Measurements from ENCODE around the gene GRIK1. TPM values are rescaled to one million over a fixed set of nuclear protein-coding genes. Genes with fewer than 3 reads are reported as not detected.

The GRIK1 gene
- total RNA-seq, 1 donor from 2014 or later: not detected

DNA sequence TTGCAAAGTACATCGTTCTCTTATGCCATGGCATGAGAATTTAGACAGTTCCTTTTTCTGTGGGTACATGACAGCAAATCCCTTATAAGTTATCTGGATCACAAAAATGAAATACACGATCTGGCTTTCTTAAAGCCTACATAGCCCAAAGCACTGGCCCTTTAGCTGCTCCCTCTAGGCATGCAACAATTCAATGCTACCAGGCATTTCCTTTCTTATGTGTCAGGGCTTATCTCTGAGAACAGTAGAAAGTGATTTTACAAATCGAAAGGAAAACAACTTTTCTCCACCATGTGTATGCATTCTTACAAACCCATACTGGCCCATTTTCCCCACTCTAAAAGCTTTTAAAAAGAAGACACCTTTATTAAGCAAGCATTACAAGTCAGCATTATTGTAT lies 139.7 kb downstream of the GRIK1 start:
- intact Hi-C loops (cut with micrococcal nuclease): no loop called here
- DNase-seq (no peak), ATAC-seq (no peak)

DNA sequence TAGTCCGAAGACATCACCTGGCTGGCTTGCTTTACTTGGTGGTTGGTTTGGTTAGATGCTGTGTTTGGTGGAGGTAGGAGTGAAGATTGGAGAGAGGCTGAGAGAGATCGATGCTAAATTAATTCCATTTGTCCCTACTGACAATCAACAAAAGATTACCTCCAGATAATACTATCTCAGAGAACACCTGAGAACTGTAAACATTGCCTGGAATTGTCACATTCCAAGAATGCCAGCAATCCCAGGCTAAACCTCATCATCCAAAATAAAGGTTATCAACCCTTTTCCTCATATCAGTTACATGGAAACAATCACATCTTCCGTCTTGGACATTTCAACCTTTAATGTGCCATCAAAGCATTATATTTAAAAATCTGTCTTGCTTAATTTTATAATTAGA lies 141.0 kb downstream of the GRIK1 start:
- DNase-seq (no peak), ATAC-seq (no peak)
- intact Hi-C loops (cut with micrococcal nuclease): no loop called here

DNA sequence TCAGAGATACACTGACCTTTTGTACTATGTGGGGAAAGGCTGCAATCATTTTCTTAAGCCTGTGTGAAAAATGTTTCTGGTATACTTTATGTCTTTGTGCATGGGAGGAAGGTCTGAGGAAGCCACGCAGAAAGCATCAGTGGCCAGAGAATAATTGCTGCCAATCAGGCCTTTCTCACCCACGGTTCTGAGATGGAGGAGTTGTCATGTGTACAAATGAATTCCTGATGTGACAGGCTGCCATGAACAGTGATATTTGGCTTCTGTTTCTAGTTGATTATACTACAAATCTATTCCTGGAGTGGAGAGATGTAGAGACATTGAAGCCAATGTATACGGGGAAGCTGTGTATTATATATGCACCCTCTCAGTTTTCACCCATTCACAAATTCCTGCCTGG lies 142.6 kb downstream of the GRIK1 start:
- intact Hi-C loops (cut with micrococcal nuclease): no loop called here
- ATAC-seq: no peak

DNA sequence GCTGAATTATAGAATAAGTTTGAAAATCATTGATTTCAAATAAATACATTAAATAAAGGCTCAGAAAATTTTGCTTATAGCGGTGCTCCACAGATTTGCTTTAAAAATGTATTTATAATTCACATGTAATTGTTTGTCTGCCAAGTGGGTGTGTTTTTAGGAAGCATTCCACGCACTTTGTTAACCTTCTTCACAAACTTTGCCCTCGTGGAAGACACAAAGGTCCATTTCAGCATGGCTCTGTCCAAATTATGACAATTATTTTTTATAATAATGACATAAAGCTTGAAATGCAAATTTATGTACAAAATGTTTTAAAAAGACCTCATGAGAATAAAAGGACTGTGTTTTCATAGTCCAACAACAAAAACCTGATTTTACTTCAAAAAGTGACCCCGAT lies 146.1 kb downstream of the GRIK1 start:
- ATAC-seq (no peak), DNase-seq (no peak)
- intact Hi-C loops (cut with micrococcal nuclease): no loop called here

More for the DNA sequence above, 142.6 kb downstream of the GRIK1 start:
- no peak for DNase-seq

DNA sequence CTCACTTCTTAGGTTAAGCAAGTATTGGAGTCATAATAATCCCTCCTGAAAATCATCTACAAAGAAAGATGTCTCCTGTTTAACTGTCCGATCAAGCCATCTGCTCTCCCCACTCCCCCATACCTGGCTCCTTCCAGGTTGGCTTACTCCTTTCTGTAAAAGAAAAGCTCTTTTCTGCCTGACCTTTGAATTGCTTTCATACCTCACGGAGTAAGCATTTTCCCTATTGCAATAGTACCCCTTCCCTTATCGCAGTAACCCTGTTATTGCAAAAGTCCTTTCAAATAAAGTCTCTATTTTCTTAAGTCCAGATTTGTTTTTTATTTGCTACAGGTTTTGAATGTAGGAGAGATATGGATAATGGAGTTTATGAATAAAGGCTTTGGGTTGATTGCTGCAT lies 150.4 kb downstream of the GRIK1 start:
- no peak for ATAC-seq
- intact Hi-C loops (cut with micrococcal nuclease): no loop called here

DNA sequence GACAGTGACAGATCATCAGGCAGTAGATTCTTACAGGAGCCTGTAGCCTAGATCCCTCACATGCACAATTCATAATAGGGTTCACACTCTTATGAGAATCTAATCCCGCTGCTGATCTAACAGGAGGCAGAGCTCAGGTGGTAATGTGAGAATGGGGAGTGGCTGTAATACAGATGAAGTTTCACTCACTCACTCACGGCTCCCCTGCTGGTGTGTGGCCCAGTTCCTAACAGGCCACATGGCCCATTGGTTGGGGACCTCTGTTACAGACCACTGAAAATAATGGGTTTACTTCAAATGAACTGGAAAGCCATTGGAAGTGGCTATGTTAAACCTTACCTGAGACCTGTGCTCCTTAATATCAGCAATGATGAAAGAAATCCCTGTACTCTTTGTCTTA lies 151.0 kb downstream of the GRIK1 start:
- intact Hi-C loops (cut with micrococcal nuclease): no loop called here
- no peak for DNase-seq
- no peak for ATAC-seq

More for the DNA sequence above, 150.4 kb downstream of the GRIK1 start:
- DNase-seq: no peak

DNA sequence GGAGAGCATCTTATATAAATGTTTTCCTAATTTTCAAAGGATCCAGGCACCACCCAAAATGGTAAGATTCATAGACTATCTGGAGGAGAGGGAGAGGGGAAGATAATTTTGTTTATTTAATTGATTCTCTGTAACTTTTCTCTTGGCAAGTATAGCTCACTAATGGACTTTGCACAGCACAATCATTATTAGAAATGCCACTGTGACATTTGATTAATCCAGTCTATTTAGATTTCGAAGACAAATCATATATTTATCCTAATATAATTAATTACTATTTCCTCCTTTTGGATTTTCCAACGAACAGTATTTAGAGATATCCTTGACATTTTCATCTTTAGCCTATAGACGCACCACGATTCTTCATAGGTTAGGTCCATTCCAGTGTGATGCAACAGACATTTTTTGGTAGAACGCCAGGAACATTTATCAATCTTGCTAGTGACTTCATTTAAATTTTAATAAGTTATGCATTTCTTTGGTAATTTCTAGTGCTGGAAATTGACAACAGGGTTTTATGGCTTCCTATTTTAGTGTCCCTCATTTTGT lies 152.4 kb downstream of the GRIK1 start:
- no peak for DNase-seq
- intact Hi-C loops (cut with micrococcal nuclease): no loop called here
- ATAC-seq: no peak

DNA sequence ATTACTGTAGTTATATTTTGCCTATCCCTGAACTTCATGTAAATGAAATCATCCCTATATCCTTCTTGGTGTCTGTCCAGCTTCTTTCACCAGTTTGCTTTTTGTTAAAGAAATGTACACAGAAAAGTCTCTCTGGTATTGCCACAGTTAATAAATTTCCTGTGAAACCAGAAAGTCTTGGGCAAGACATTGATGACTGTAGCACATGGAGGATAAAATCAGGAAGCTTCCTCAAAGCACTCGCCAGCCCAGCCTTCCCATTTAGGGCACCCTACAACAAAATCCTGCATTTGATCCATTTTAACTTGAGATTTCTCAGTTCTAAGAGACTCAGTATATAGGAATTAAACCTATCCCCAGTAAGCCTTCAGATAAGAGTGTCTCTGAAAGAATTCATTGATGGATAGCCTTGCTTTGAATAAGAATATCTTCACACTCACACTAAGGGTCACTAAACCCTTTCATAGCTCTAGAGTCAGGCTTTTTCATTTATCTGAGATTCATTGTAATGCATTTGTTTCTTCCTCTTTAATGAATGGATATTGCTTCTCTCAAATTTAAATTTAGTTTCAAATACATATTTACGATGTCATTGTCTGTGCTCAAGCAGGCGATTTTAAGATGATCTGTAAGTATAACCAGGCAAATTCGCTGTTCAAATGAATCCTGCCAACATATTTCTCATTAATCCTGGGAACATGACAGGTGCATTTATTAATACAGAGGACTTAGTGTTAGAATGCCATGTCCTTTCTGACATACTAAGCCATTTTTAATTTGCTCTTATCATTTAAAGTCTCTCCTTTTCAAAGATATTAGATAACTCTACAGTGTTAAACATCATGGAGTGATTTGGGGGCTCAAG lies 153.1 kb downstream of the GRIK1 start:
- intact Hi-C loops (cut with micrococcal nuclease): no loop called here
- DNase-seq: no peak
- ATAC-seq: no peak

DNA sequence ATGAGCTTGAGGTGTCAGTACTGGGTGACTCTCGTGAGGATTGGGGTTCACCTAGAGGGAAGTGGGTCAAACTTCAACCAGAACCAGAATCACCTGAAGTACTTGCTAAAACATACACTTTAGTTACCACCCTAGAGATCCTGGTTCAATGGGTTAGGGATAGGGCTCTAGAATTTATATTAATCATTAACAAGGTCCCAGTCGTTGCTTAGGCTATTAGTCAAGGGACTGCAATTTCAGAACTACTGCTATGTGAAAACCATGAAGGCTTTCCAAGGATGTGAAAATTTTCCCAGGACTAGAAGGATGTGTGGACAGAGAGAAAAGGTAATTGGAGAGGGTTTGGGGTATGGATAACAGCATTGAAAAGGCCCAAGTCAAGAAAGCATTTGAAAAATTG lies 162.6 kb downstream of the GRIK1 start:
- intact Hi-C loops (cut with micrococcal nuclease): no loop called here
- ATAC-seq (no peak), DNase-seq (no peak)

DNA sequence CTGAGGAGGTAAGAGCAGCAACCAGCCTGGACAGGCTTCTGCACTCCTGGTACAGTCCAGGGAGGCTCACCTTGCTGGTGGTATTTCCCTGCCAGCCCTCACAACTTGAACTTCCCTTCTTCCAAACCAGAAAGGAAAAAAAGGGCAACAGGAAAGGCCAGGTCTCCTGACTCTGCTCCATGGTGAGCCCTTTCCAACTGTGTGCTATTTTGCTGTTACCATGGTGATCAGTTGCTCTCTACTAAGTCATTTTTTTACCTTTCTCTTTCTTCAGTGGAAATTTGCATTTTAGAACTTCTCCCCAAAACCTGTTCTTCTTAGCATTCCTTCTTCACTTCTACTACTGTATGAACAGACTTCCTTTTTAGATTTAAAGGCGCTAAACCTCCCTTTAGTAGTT lies 164.3 kb downstream of the GRIK1 start:
- DNase-seq: no peak
- ATAC-seq: no peak
- intact Hi-C loops (cut with micrococcal nuclease): no loop called here

DNA sequence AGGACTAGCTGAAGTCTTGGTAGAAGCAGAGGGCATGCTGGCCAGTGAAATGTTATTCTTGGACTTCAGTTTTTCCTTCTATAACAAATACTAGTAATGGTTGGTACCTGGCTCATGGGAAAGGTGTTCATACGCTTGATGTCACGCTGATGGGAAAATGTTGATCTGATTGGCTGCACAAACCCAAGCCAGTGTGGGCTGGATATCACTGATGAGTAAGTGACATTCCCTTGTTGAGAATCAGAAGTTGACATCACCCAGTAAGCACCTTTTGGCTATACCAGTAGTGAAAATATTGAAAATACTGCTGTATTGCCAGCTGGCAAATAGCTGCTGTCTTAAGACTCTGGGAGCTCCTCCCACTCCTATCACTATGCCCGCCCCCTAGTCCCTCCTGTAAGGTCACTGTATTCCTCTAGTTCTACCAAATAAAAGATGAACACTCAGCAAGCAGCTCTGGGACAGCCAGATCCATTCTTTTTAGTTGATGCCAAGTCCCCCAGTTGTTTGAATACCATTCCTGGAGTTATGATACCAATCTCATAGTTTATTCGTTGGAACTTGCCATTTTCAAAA lies 168.2 kb downstream of the GRIK1 start:
- intact Hi-C loops (cut with micrococcal nuclease): no loop called here
- ATAC-seq (no peak), DNase-seq (no peak)

DNA sequence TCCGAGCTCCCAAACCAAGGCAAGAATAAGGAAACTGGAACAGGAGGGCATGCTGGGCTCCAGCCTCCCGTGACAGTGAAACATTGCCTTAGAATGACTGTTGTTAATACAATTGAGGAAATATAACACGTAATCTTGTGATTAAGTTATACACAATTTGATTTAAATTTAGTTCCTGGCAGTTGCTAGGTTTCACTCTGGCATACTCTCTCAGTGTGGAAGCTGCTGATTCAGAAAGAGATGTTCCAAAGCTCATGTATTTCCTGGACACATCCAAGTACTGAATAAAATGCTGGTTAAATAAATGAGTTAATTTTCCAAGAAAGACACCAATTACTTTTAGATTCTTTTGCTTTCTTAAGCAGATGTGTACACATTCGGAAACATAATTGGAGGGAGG lies 176.1 kb downstream of the GRIK1 start:
- no peak for ATAC-seq
- intact Hi-C loops (cut with micrococcal nuclease): no loop called here
- DNase-seq: no peak

DNA sequence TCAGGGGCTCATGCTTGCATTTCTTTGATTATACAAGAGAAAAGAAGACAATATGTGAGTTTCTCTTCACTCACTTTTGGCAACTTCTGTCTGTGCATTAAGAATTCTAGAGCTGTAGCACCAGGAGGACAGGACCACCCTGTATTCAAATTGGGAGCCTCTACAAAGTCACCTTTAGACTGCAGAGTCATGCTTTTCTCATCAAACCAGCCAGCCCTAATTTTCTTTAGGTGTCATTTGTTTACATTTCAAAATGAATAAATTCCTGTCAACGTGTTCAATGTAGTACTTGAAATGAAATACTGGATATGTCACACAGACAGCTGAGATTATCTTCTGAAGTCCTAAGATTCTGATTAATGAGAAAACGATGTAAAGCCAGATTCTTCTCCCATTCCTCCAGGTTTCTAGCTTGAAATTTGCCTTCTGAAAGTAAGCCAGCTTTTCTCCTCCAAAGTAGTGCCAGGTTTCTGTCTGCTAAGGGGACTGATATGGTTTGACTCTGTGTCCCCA lies 177.2 kb downstream of the GRIK1 start:
- intact Hi-C loops (cut with micrococcal nuclease): no loop called here
- ATAC-seq (no peak), DNase-seq (no peak)

DNA sequence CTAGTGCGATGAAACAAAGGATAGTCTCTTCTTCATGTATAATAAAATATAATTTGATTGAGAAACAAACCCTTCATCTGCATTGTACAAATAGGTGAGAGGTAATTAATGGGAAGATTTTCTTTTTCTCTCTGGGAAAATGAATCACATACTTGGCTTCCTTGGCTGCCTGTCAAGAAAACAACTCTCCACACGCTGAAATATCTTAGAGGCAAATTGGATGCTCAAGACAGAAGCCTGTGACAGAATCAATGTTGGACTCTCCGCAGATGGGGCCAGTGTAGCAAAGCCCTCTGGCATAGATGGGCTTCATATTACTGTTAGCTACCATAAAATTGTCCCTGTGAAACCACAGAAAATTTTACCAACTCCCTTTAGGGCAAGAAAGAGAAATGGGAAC lies 186.6 kb downstream of the GRIK1 start:
- intact Hi-C loops (cut with micrococcal nuclease): no loop called here
- ATAC-seq (no peak), DNase-seq (no peak)

DNA sequence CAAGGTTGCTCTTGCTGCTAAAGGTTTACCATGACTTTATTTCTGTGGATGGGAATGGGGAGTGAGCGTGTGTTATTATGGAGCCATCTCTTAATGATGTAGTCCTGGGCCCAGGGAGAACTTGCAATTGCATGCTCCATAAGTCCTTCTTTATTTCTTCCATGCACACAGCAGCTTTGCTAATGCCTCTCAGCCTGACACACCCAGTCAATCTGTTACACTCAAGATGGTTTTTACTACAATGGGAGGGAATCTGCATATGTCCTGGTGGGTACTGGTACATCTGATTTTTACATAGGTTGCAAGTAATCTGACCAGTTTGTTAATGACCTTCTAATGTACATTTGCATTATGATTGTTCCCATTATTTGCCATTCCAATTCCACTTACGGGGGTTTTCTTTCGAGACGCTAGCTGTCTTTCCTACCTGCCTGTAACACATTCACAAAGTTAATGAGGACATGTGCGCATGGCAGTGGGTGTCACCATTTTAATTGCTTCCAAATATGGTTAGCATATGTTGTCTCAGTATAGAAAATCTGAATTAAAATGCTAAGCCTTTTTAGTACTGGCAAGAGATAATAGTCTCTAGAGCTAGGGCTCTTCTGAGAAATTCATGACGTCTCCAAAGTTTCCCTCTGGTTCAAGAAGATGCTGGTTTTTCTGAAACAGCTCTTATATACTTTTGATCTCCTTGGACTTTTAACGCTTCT lies 188.2 kb downstream of the GRIK1 start:
- no peak for ATAC-seq
- intact Hi-C loops (cut with micrococcal nuclease): no loop called here

DNA sequence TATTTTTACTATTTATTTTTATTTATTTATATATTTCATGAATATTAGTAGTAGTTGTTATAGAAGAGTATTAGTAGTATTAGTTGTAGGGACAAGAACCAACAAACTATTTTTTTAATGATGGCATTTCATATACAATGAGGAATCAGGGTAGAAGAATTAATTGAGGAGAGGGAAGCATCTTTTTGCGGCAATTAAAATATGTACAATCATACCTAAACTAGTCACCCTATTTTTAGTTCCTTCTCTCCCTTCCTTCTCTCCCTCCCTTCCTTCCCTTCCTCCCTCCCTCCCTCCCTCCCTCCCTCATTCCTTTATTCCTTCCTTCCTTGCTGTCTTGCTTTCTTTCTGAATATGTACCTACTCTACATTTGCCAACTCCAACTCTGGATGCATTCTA lies 189.8 kb downstream of the GRIK1 start:
- ATAC-seq (no peak), DNase-seq (no peak)
- intact Hi-C loops (cut with micrococcal nuclease): no loop called here

More for the DNA sequence above, 188.2 kb downstream of the GRIK1 start:
- DNase-seq: no peak

DNA sequence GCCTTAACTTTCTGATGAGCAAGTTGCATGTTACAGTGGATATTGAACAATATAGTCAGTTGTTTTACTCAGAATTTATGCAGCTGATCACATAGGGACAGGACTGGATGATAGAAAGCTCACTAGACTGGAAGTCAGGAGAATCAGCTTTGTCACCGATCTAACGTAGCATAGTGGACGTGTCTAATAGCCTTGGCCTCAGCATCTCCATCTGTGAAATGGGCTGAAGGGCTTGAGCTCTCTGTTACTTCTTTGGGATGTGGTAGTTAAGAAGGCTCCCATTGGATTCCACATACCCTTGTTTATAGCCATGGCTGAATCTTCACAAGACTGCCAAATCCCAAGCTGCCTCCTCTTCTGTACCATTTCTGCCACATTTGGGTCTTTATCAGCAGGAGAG lies 190.6 kb downstream of the GRIK1 start:
- DNase-seq (no peak), ATAC-seq (no peak)
- intact Hi-C loops (cut with micrococcal nuclease): no loop called here

DNA sequence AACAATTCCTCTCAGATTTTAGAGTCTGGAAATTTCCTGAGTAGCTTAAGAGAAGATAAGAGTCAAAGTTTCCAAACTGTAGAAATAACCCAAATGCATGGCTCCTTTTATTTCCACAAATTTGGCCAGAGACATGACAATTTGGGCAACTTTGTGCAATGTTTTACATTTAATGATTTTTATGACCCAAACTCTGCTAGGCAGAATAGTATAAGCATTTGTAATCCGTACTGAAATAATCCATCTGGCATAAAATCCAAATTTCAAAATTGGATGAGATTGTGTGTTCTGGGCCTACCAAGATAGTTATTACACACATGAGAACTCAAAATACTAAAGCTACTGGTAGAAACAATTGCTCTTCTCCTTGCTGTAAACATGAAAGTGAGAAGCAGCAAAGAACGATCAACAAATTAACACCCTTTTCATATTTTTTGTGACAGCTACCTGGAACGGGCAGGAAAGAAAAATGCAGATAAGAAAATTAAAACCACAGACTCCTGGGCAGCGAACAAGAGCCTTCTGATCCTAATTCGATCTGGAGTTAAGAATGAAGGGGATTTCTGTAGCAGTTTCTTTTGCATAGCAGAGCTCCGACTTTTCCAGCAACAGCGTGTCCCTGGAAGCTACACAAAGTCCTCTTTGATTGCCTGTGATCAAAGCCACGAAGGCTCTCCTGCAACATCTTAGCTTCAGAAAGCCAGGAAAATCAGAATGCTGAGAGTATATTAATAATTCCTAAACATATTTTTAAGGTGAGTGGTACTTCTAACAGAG lies 191.2 kb downstream of the GRIK1 start:
- no peak for DNase-seq
- intact Hi-C loops (cut with micrococcal nuclease): no loop called here
- peak; percentile 28 for ATAC-seq

DNA sequence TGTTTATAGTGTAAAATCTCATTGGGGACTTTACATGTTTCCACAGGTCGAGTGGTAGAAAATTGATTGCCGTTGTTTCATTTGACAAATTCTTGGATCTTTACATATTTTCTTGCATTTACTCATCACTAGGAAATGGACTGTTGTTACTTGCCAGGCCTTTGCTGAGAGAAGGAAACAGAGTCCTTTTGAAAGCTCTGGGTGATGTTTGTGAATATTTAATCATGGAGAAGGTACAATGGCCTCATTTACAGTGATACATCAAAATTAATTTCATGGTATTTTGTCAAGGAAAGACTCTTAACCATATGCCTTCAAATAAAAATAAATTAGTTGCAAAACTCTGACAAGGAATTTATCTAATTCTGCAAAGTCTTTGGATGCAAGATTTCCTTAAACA lies 198.0 kb downstream of the GRIK1 start:
- no peak for DNase-seq
- ATAC-seq: no peak
- intact Hi-C loops (cut with micrococcal nuclease): no loop called here

Measured in left ventricle myocardium superior (tissue), 1 donor.